Hippocampal formation (tissue), 2 donors: Measurements from ENCODE around the gene PVRIG.
A peak's percentile ranks its signal among the peaks of the same experiment; 100 is the strongest.
"Not testable (repeated sequence)": the region's sequence is repeated elsewhere in the genome, so short reads cannot be mapped to it uniquely, and the experiment has no call there.

Experiments used
- DNase-seq, 2 donors: peaks; one replicate each; lab custom pipeline; 2025; lab: John Stamatoyannopoulos, UW

PVRIG gene

DNA sequence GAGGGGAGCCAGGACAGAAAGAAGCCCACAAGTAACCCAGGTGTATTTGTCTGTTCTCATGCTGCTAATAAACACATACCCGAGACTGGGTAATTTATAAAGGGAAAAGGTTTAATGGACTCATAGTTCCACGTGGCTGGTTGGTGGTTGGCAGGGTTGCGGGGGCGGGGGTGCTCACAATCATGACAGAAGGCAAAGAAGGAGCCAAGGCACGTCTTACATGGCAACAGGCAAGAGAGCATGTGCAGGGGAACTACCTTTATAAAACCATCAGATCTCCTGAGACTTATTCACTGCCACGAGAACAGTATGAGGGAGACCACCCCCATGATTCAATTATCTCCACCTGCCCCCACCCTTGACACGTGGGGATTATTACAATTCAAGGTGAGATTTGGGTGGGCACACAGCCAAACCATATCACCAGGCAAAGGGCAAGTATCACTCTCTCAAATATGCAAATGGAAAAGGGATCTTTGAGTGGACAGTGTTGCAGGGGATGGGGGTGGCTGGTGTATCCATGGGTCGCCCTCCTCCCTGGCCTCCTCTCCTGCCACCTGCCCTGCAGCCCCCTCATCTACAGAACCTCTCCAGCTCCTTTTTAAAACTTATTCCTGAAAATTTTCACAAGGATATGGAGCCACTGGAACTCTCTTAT lies 15.0 kb downstream of the PVRIG start:
- not testable (repeated sequence) for DNase-seq

DNA sequence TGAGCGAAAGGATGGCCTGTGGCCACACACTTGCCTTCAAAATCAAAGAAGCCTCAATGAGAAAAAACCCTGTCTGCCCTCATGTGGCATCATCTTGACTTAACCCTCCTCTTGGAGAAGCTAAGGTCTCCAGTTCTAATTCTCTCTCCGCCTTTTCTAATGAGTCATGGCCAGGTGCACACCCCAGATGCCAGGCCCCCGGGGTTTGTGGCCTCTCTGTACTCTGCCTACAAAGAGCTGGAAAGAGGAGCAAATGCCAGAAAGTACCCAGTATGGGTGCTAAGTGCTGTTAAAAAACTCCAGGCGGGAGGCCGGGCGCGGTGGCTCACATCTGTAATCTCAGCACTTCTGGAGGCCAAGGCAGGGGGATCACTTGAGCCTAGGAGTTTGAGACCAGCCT lies 20.2 kb downstream of the PVRIG start:
- DNase-seq = not testable (repeated sequence)

DNA sequence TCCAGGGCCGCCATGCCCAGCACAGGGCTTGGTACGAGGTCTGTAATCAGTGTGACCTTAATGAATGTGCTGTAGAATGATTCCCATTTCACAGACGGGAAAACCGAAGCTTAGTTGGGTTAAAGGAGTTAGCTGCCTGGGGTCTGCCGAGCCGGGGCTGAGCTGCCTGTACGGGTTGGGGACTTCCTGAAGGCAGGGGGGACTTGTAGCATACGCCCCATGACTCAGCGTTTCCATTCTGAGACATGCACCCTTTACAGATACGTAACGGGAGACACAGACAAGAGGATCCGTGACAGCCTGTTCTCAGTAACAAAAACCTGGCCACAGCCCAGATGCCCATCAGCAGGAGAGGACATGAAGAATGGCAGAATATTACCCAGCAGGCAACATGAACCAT lies 23.6 kb downstream of the PVRIG start:
- peak in 1 of 2 donors; percentile 13 for DNase-seq

DNA sequence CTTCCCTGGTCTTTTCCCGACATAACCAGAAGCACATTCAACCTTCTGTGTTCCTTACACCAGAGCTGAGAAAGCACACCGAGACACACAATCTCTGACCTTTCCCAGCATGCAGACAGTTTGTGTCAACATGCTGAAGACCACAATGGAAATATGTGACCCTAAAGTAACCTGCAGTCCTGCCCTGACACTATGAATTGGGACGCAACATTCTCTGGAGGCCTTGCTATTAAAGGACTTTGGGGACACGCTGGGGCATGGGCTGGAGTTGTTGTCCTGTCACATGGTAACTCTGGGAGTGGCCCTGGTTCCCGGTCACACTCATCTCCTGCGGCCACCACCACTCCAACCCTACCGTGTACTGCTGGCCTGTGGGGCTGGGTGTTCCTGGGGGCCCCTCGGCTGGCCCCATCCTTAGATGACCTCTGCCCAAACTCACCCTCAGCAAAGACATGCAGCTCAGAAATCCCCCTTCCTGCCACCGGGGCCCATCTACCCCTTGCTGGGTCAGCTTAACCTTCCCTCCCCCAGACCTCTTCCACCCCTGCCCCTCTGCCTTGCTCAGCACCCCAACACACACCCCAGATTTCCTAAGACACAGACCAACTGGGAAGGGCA lies 25.3 kb downstream of the PVRIG start:
- DNase-seq = not testable (repeated sequence)

DNA sequence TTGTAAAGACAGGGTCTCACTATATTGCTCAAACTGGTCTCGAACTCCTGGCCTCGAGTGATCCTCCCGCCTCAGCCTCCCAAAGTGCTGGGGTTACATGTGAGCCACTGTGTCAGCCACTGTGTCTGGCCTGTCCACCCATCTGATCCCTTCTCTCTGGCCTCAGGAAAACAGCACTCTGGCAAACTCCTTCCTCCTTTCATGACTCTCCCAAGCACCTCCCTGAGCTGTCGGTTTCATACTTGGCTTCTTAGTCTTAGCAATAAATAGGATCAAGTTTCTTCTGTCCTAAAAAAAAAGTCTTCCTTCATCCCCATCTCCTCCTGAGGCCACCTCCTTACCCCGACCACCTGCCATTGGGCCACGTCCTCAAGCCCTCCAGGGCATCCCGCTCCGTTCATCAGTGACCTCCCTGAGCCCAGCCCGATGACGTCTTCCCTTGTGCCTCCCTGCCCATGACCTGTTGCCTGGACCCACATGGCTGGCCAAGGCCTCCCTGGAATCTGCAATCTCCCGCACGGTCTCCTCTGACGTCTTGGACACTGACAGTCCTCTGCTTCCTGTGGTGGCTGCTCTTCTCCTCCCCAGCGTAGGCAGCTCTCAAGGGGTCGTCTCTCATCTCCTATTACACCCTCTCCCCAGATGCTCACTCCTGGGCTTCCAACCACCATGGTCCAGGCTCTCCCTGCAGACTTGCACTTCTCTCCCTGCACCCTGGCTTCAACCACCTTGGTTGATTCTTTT lies 26.5 kb downstream of the PVRIG start:
- not testable (repeated sequence) for DNase-seq

DNA sequence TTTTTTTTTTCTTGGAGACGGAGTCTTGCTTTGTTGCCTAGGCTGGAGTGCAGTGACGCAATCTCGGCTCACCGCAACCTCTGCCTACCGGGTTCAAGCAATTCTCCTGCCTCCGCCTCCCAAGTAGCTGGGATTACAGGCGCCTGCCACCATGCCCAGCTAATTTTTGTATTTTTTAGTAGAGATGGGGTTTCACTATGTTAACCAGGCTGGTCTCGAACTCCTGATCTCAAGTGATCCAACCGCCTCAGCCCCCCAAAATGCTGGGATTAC lies 27.1 kb downstream of the PVRIG start:
- not testable (repeated sequence) for DNase-seq

DNA sequence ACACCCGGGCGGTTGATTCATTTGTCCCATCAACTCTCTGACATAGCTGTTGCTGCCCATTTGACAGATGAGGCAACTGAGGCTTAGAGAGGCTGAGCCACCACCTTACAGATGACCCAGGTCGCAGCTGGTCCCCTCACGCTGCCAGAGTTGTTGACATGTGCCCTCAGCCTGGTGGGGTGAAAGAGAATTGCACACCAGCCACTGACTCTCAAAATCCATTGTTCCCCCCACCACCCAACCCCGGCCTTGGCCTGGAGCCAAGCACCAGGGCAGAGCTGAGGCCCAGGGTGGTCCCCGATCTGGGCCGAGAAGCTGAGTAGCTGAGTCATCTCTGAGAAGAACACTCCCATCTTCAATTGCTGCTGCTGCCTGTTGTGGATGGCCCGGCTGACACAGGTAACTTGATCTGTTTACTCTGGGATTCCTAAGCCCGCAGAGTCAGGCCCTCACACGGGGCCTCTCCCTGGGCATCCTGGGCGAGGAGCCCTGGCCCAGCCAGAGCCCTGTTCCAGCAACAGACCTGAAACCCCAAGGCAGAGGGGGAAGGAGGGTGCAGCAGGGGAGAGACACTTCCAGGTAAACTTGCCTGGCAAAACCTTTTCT lies 27.5 kb downstream of the PVRIG start:
- no peak for DNase-seq

DNA sequence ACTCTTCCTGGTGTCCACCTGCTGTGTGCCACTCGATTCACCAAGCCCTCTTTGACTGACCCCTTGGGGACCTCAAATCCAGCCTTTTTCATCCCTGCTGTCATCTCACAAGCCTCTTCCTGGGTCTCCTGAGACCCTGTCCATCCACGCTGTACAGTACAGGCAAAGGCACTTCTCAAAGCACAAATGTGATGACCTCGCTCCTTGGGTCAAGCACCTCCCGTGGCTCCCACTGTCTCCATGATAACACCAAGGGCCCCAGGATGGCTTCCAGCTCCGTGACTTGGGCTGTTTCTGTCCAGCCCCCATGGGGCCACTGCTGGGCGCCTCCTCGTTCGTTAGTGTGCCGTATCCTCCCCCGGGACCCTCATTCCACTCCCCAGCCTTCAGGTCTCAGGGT lies 28.7 kb downstream of the PVRIG start:
- no peak for DNase-seq

DNA sequence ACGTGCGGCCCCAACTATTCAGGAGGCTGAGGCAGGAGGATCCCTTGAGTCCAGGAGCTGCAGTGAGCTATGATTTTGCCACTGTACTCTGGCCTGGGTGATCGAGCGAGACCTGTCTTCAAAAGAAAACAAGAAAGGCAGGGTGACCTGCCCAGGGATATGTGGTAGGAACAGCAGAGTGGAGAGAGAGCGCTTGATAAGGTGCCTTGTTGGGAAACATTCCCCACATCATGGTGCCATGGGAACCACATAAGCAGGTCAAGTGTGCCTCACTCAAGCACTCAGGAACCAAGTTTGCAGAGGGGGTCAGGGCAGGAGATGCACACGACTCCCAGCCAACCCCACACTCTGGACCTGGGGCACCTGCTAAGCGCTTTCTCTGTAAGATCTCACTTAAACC lies 37.3 kb downstream of the PVRIG start:
- no peak for DNase-seq

DNA sequence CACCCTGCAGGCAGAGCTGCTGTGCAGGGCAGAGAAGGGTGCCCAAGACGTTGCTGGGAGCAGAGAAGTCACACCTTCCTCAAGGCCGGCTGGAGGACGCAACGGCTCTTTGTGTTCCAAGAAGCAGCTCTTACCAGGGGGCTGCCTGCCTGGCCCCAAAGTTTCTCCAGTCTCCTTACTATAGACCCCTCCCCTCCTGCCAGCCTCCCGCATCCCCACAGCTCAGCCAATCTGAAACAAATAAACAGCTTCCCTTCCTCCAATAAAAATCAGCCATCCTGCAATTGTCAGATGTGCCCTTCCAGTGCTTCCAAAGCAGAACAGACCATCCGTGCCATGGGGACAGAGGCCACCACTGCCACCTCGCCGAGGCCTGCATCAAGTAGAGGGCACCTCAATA lies 40.2 kb downstream of the PVRIG start:
- not testable (repeated sequence) for DNase-seq

DNA sequence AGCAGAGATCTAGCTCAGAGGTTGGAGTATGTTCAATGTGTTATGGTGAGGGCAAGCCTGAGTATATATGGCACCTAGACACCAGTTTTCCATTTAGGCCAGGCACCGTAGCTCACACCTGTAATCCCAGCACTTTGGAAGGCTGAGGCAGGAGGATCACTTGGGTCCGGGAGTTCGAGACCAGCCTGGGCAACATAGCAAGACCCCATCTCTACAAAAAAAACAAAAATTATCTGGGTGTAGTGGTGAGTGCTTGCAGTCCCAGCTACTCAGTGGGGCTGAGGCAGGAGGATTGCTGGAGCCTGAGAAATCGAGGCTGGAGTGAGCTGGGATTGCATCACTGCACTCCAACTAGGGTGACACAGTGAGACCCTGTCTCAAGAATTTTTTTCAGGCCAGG lies 43.1 kb downstream of the PVRIG start:
- not testable (repeated sequence) for DNase-seq

DNA sequence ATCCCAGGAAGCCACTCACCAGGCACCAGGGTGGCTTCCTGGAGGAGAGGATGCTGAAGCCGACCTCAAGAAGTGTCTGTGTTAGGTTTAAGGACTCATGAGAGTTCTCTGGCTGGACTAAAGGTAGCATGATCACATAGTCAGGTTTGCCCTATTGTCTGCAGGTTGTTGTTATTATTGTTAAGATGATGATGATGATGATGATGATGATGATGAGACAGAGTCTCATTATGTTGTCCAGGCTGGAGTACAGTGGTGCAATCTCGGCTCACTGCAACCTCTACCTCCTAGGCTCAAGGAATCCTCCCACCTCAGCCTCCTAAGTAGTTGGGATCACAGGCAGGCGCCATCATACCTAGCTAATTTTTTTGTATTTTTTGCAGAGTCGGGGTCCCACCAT lies 44.5 kb downstream of the PVRIG start:
- not testable (repeated sequence) for DNase-seq

DNA sequence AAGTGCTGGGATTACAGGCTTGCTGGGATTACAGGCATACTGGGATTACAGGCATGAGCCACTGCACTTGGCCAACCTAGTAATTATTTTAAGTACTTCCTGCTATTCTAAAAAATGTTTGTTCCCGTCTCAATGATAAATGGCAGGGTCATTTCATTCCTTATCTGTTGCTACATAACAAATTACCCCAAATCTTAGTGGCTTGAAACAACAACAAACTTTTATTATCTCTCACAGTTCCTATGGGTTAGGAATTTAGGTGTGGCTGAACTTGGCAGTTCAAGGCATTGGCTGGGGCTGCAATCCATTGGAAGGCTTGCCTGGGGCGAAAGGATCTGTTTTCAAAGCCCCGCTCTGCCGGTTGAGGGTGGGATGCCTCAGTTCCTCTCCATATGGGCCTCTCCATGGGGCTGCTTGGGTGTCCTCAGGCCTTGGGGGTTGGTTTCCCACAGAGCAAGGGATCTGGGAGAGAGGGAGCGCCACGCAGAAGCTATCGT lies 45.0 kb downstream of the PVRIG start:
- not testable (repeated sequence) for DNase-seq

DNA sequence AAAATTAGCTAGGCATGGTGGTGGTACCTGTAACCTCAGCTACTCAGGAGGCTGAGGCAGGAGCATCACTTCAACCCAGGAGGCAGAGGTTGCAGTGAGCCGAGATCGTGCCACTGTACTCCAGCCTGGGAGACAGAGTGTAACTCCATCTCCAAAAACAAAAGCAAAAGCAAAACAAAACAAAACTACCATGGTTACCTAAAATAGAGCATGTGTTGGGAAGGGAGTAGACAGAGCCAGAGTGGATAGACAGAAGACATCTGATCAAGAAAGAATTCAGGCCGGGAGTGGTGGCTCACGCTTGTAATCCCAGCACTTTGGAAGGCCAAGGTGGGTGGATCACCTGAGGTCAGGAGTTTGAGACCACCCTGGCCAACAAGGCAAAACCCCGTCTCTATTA lies 46.1 kb downstream of the PVRIG start:
- DNase-seq = not testable (repeated sequence)

DNA sequence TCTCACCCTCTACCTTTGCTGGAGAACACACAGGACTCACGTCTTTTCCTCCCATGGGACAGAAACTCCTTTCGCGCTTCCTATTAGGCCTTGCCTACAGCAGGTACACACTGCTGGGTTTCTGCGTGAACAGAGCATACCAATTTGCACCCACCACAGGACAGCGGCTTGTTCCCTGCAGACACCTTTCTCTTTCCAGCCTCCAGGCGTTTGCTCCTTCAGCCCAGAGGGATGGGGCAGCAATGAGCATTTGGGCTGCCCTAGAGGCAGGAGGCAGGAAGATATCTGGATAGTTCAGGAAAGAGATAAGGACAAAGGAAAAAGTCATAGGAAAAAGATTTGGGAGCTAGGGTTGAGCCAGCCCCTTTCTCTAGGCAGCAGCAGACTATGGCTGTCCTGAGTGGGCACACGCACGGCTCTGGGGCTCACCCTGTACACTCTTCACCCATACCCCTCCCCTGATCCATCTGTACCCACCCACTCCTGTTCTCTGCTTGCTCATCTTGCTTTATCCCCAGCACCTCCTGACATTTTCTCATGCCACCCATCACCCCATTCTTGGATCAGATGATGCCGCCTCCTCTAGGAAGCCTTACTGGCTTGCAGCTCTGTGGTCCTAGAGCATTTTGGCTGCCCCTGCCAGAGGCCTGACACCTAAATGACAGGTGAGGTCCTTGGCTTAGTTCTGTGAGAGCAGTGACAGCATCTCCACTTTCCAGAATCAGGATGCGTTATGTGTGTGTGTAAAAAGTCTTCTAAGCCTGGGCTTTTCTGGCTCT lies 47.0 kb downstream of the PVRIG start:
- no peak for DNase-seq

DNA sequence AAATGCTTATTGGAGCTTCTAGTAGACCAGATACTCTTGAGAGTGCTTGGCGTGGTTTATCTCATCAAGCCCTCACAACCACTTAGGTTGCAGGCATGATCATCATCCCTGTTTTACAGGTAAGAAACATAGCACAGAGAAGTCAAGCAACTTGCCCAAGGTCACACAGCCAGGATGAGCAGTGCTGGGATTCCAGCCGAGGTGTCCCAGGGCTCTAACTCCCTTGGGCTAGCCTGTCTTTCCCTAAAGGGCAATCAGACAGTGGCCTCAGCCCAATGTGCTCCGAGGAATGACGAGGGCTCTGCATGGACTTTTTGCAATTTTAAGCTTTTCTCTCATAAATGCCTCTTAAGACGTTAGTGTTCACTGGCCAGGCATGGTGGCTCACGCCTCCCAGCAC lies 47.9 kb downstream of the PVRIG start:
- no peak for DNase-seq

DNA sequence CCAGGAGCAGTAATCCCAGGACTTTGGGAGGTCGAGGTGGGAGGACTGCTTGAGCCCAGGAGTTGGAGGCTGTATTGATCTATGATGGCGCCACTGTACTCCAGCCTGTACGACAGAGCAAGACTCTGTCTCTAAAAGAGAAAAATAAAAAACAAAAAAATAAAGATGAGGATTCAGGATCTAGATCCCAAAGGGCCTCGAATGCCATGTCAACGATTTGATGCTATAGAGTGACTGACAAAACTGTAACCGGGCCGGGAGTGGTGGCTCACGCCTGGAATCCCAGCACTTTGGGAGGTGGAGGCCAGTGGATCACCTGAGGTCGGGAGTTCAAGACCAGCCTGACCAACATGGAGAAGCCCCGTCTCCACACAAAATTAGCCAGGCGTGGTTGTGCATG lies 49.1 kb downstream of the PVRIG start:
- not testable (repeated sequence) for DNase-seq

DNA sequence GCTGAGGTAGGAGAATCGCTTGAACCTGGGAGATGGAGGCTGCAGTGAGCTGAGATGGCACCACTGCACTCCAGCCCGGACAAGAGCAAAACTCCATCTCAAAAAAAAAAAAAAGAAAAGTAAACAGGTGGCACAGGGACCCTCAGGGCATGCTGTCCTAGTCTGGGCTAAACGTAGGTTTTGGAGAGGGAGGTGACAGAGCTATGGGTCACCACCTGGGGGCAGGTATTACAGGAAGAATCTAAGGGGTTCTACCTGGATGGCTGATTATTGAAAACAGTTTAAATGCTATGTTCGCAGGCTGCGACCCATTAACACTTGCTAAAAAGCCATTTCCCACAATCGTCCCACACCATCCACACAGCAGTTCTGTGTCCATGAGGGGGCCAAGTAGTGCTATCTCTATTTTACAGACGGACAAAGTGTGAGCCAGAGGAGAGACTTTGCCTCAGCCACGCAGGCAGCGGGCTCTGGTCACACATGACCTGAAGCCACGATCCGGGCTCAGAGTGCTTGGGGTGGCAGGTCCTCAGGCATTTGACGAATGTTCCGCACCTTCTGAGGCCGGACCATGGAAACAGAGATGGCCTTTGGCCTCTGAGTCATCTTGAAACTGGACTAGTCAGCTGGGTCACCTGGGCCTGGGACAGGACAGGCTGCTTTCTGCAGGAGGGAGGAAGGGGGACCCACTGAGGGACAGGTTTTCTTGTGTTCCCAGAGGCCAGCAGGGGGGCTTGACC lies 49.7 kb downstream of the PVRIG start:
- not testable (repeated sequence) for DNase-seq

DNA sequence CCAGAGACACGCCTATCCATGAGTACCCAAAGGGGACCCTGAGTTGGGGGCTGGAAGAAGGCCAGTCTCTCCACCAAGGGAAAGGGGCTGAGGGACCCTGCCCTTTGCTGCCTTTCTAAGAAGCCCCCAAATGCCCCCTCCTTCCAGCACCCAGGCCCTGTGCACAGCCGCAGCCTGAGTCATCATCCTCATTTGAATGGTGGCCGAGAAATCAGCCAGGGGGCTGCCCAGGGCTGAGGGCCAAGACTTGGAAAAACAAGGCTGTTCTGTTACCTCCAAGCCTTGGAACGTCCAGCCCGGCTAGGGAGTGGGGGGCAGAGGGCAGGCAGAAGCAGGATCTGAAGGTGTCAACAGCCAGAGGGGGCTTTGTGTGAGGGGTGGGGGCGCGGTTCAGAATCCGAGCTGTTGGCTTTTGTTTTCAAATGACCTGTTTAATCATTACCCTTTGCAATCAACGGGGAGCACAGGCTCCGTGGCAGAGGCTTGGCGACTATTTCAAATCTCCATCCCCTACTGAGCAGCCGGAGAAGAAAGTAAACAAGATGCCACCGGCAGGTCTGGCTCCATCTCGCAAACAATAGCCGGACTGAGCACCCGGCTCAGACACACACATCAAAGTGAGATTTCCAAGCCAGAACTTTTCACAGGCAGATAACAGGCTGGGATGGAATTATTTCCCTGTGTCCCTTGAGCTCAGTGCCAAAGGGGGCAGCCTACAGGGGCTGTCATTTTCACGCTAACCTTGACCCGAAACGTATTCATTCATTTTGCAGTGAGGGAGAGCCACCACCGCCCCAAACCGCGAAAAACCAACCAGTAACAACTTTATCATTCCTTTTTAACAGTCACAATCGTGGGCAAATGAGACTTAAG lies 50.5 kb downstream of the PVRIG start:
- peak; percentile 1 to 42 for DNase-seq
